Activated naive CD8-positive, alpha-beta T cell treated with anti-CD3 and anti-CD28 coated beads for 36 hours (primary cell): ENCODE results near the gene PKM. TPM values are rescaled to one million over a fixed set of nuclear protein-coding genes. Genes with fewer than 3 reads are reported as not detected.
"Not testable (repeated sequence)": the region's sequence is repeated elsewhere in the genome, so short reads cannot be mapped to it uniquely, and the experiment has no call there.

Experiments used
- DNase-seq: peaks from one replicate; pipeline ENCODE4 v3.0.0; 2021
- H3K27ac Mint-ChIP-seq: one replicate; pipeline ENCODE4 v1.8.0; 2022; ENCODE audit warnings: mild to moderate bottlenecking, moderate library complexity, mixed read lengths
- H3K27me3 Mint-ChIP-seq: one replicate; pipeline ENCODE4 v1.8.0; 2022; ENCODE audit warnings: mild to moderate bottlenecking, mixed read lengths
- H3K36me3 Mint-ChIP-seq: one replicate; pipeline ENCODE4 v1.8.0; 2021; ENCODE audit warnings: mild to moderate bottlenecking, mixed read lengths
- H3K4me1 Mint-ChIP-seq: one replicate; pipeline ENCODE4 v1.8.0; 2021; ENCODE audit warnings: mixed read lengths
- H3K4me3 Mint-ChIP-seq: one replicate; pipeline ENCODE4 v1.8.0; 2022; ENCODE audit warnings: mild to moderate bottlenecking, moderate library complexity, mixed read lengths
- H3K9me3 Mint-ChIP-seq: one replicate; pipeline ENCODE4 v1.8.0; 2022; ENCODE audit warnings: mixed read lengths
- total RNA-seq, 2 experiments: library from RNA; stranded (reverse); gene quantifications; one replicate each; pipeline ENCODE4 v1.2.3, GENCODE V29; 2021

Gene PKM
- 1,000 to 10,000 TPM; 2,301 to 2,323 TPM for total RNA-seq

GRCh38 chr15:72231066-72231832 lies at the start of gene PKM:
Gene PKM, minus strand, starts transcription at chr15:72231190. Its CDS starts 12,093 bp downstream, at chr15:72219097.
- Mint-ChIP-seq H3K4me1 (peaks cover 38% of the 10 kb centered on the region), H3K9me3 (no peaks in the 10 kb centered on the region), H3K4me3 (peak within 1 kb of the TSS; percentile 100), H3K36me3 (peaks cover 38% of the 10 kb centered on the region), H3K27ac (peak within 1 kb of the TSS; percentile 98), H3K27me3 (peaks cover 14% of the 10 kb centered on the region)
- peak; percentile 100 for DNase-seq

- no peak overlapping the region for H3K4me3 Mint-ChIP-seq
- H3K27me3 Mint-ChIP-seq, result no peaks in the 10 kb centered on the region
- no peaks in the 10 kb centered on the region for H3K36me3 Mint-ChIP-seq
- DNase-seq, result no peak
- no peaks in the 10 kb centered on the region for H3K9me3 Mint-ChIP-seq
- H3K27ac Mint-ChIP-seq, result no peak overlapping the region
- no peaks in the 10 kb centered on the region for H3K4me1 Mint-ChIP-seq
Measured at GRCh38 chr15:72280751-72281150, 49.8 kb upstream of the PKM start.

DNA sequence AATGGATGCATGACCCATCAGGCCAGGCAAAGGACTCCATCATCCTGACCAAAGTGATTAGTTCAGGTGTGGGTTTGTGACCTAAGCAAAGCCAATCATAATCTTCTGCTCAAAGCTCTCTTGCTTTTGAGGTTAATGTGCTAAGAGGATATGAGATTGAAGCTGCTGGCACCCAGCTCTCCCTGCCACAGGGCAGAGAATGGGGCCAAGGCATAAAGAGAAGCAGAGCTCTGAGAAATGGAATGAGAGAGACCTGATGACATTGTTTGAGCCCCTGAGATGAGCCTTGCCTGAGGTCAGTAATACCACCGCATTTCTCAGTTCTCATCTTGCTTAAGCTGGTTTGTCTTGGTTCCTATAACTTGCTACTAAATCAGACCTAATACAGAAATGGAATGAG lies 47.7 kb upstream of the PKM start:
- no peak for DNase-seq
- Mint-ChIP-seq H3K9me3 (no peaks in the 10 kb centered on the region), H3K27ac (no peak overlapping the region), H3K36me3 (no peaks in the 10 kb centered on the region), H3K4me1 (peaks cover under 1% of the 10 kb centered on the region), H3K27me3 (no peaks in the 10 kb centered on the region), H3K4me3 (no peak overlapping the region)

- H3K27me3 Mint-ChIP-seq, result no peaks in the 10 kb centered on the region
- peaks cover 13% of the 10 kb centered on the region for H3K4me1 Mint-ChIP-seq
- DNase-seq, result no peak
- no peak overlapping the region for H3K4me3 Mint-ChIP-seq
- no peaks in the 10 kb centered on the region for H3K9me3 Mint-ChIP-seq
- H3K36me3 Mint-ChIP-seq, result no peaks in the 10 kb centered on the region
- H3K27ac Mint-ChIP-seq, result peak overlapping the region; percentile 34
Measured at GRCh38 chr15:72276326-72276700, 45.3 kb upstream of the PKM start.

DNA sequence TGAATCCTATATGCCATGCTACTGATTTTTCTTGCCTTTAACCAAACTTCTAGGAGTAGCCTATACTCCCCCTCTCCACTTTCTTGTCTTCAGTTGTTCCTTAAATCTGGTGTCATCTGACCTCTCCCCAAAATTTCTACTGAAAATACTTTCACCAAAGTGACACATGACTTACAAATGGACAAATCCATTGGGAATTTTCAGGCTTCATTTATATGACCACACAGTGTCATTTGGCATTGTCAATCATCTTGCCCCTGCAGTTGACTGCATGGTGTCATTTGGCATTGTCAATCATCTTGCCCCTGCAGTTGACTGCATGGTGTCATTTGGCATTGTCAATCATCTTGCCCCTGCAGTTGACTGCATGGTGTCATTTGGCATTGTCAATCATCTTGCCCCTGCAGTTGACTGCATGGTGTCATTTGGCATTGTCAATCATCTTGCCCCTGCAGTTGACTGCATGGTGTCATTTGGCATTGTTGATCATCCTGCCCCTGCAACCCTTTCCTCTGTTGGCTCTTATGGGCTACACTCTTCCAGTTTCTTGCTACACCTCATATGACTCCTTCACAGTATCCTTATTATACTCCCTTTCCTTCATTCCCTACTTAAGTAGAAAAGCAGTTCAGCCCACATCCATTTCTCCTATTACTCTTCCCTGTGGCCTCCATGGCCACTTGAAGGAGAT lies 44.8 kb upstream of the PKM start:
- H3K9me3 Mint-ChIP-seq, H3K36me3 Mint-ChIP-seq, H3K27me3 Mint-ChIP-seq, DNase-seq, H3K4me3 Mint-ChIP-seq: not testable (repeated sequence)
- Mint-ChIP-seq H3K27ac (peak overlapping the region; percentile 34), H3K4me1 (peaks cover 18% of the 10 kb centered on the region)

GRCh38 chr15:72272997-72273352 lies 42.0 kb upstream of the PKM start:
- no peak for DNase-seq
- Mint-ChIP-seq H3K27me3 (no peaks in the 10 kb centered on the region), H3K27ac (peak overlapping the region; percentile 89), H3K4me1 (peaks cover 30% of the 10 kb centered on the region), H3K4me3 (peak overlapping the region; percentile 81), H3K9me3 (no peaks in the 10 kb centered on the region), H3K36me3 (peaks cover 17% of the 10 kb centered on the region)

DNA sequence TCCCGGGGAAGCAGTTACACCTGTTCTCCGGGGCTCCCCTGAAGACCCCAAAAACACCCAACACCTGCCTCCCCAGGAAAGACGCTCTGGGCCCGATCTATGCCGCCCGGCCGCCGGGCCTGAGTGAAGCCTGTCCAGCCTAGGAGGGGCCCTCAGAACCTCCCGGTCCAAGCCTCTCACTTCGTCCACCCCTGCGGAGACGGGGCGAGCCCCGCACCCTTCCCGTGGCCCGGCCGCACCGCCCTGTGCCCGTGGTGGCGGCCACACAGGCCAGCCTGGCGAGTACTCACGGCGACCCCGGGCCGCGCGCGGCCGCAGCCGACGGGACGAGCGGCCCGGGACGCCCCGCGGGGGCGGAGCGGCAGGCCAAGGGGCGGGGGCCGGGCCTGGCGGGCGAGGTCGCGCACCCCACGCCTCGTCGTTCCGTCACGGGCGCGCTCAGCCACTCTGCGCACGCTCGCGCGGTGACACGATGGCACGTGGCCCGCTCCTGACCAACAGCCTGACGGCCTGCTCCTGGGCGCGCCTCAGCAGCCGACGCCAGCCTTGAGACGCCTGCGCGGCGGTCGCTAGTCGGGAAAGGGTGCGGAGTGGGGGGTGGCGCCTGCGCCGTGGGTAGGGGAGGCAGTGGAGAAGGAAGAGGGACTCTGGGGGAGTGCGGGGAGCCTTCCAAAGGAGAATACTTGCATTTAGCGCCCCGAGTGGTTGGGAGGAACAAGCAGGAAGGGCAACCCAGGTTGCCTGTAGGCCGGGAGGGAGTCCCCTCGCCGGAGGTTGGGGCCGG lies 41.4 kb upstream of the PKM start, which contains the start of gene PARP6:
PARP6 (minus strand) TSS at position 342 of the 784 bp plus-strand sequence. CDS start 5,077 bp downstream, outside the sequence.
- no peaks in the 10 kb centered on the region for H3K27me3 Mint-ChIP-seq
- no peaks in the 10 kb centered on the region for H3K9me3 Mint-ChIP-seq
- DNase-seq, result peak; percentile 100
- peaks cover 19% of the 10 kb centered on the region for H3K36me3 Mint-ChIP-seq
- H3K4me3 Mint-ChIP-seq, result peak within 1 kb of the TSS; percentile 90
- peaks cover 30% of the 10 kb centered on the region for H3K4me1 Mint-ChIP-seq
- peak within 1 kb of the TSS; percentile 89 for H3K27ac Mint-ChIP-seq

DNA sequence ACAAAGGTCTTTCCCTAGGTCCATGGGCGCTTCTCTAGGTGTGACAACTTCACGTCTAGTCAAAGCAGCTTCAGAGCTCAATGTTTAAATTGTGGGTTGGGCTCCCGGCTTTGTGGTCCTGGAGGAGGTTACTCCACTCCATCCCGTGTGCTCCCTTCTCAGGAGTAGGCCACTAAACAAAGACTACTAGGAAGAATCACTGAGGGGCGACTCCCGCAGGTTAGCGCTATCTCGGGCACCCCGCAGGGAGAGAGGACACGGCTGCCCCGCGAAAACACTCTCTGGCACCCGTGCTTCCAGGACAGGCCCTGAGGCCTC lies 40.9 kb upstream of the PKM start:
- Mint-ChIP-seq H3K4me1 (peaks cover 30% of the 10 kb centered on the region), H3K9me3 (no peaks in the 10 kb centered on the region), H3K27me3 (no peaks in the 10 kb centered on the region), H3K27ac (peak overlapping the region; percentile 87), H3K4me3 (peak overlapping the region; percentile 90), H3K36me3 (peaks cover 20% of the 10 kb centered on the region)
- peak; percentile 30 for DNase-seq

DNA sequence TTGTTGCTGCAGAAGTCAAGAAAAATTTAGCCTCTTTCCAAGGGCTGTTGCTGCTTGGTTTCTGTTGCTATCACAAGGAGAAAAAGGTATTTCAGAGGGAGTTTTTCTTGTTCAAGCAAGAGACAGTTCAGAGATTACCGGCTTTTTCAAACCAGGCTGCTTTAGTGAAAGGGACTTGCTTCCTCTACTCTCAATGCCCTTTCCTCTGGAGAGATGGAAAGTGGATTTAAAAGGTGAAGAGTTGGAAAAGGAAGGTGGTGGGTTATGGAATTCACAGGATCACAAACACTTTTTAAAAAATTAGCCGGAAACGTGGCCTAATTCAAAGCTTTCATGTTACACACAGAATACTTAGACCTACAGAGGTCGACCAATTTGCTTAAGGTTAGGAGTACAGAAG lies 40.2 kb upstream of the PKM start:
- no peak for DNase-seq
- H3K4me1 Mint-ChIP-seq, result peaks cover 30% of the 10 kb centered on the region
- H3K27ac Mint-ChIP-seq, result peak overlapping the region; percentile 42
- H3K27me3 Mint-ChIP-seq, result no peaks in the 10 kb centered on the region
- H3K36me3 Mint-ChIP-seq, result peaks cover 25% of the 10 kb centered on the region
- H3K9me3 Mint-ChIP-seq, result no peaks in the 10 kb centered on the region
- H3K4me3 Mint-ChIP-seq, result peak overlapping the region; percentile 90

DNA sequence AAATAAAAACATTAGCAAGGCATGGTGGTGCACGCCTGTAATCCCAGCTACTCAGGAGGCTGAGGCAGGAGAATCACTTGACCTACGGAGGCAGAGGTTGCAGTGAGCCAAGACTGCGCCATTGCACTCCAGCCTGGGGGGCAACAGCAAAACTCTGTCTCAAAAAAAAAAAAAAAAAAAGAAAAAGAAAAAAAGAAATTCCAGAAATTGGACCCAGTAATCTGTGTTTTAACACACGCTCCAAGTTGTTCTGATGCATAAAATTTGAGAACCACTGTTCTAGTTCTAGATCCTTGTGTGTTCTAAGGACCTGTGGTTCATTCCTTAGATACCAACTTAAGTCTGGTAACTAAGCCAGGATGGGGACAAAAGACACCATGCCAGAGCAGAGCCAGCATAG lies 38.7 kb upstream of the PKM start:
- Mint-ChIP-seq H3K4me3 (no peak overlapping the region), H3K27me3 (no peaks in the 10 kb centered on the region), H3K27ac (no peak overlapping the region), H3K9me3 (no peaks in the 10 kb centered on the region), H3K4me1 (peaks cover 44% of the 10 kb centered on the region), H3K36me3 (peaks cover 38% of the 10 kb centered on the region)
- no peak for DNase-seq

- no peak for DNase-seq
- peaks cover 46% of the 10 kb centered on the region for H3K4me1 Mint-ChIP-seq
- H3K27me3 Mint-ChIP-seq, result no peaks in the 10 kb centered on the region
- peaks cover 72% of the 10 kb centered on the region for H3K36me3 Mint-ChIP-seq
- no peak overlapping the region for H3K27ac Mint-ChIP-seq
- no peak overlapping the region for H3K4me3 Mint-ChIP-seq
- H3K9me3 Mint-ChIP-seq, result no peaks in the 10 kb centered on the region
Measured at GRCh38 chr15:72265031-72265430, 34.0 kb upstream of the PKM start.

DNA sequence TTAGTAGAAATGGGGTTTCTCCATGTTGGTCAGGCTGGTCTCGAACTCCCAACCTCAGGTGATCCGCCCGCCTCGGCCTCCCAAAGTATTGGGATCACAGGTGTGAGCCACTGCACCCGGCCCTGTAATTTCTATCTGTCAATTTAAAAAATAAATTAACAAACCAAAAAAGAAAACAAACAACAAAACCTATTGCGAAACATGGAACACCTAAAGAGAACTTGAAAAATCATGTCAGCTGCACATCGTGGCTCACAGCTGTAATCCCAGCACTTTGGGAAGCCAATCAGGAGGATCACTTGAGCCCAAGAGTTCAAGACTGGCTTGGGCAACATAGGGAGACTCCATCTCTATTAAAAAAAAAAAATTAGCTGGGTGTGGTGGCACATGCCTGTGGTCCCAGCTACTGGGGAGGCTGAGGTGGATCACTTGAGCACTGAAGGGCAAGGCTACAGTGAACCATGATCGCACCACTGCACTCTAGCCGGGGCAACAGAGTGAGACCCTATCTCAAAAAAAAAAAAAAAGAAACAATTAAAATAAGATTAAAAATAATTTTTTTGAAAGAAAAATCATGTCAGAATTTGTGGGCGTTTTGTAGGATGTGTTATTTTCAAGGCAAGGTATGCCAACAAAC lies 21.8 kb upstream of the PKM start:
- H3K9me3 Mint-ChIP-seq, result no peaks in the 10 kb centered on the region
- H3K36me3 Mint-ChIP-seq, result peaks cover 13% of the 10 kb centered on the region
- no peak overlapping the region for H3K27ac Mint-ChIP-seq
- H3K4me1 Mint-ChIP-seq, result no peaks in the 10 kb centered on the region
- no peaks in the 10 kb centered on the region for H3K27me3 Mint-ChIP-seq
- H3K4me3 Mint-ChIP-seq, result no peak overlapping the region
- DNase-seq, result no peak

DNA sequence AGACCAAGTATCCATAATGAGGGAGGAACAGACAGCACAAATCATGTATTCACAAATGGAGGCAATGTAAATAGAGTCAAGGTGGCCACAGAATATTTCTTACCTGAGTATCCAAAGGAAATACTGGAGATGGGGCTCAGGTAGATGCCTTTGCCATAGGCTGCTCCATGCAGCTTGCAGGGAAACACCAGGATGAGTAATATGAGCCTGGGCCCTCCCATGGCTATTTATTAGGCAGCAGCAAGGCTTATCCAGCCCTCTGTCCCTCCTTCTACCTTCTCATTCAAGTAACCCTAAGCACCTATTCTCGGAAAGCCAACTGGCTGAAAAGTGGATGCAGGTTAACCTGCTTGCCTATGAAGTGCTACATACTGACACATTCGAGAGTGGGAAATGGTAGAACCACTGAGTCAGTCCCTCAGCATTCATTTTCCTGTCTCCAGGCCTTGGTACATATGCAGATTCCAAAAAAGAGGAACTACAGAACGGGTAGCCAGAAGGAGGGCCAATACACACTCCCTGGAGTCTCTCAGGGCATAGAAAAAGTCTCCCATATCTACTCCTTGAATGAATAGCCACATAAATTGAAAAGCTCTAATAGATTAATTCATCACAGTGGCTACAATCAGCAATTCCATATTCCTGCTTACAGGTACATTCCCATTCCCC lies 18.3 kb upstream of the PKM start:
- Mint-ChIP-seq H3K9me3 (no peaks in the 10 kb centered on the region), H3K27ac (no peak overlapping the region), H3K4me3 (no peak overlapping the region), H3K36me3 (peaks cover 10% of the 10 kb centered on the region), H3K27me3 (no peaks in the 10 kb centered on the region), H3K4me1 (no peaks in the 10 kb centered on the region)
- DNase-seq, result no peak

DNA sequence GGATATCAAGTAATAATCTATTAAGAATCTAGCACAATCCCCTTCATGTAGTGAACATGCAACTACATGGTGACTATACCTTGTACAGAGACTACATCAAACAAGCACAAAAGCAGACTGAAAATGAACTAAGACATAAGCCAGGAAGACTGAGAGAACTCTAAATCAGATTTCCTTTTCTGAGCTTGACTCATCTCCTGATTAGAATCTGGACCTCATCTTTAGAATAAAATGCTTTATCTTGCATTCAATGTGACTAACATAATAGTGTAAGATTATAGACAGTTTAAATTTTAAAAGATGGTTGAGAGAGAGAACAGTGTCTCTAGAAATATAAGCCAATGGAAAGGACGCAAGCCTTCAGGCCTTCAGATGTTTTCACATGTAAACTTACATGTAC lies 17.5 kb upstream of the PKM start:
- Mint-ChIP-seq H3K36me3 (peaks cover 11% of the 10 kb centered on the region), H3K27ac (no peak overlapping the region), H3K4me1 (no peaks in the 10 kb centered on the region), H3K9me3 (no peaks in the 10 kb centered on the region), H3K27me3 (no peaks in the 10 kb centered on the region), H3K4me3 (no peak overlapping the region)
- DNase-seq, result no peak
